HEK293 (cell line): Measurements from ENCODE around the gene WLS.
A peak's percentile ranks its signal among the peaks of the same experiment; 100 is the strongest.

Experiments used
- ATF2 ChIP-seq: fragments of 450-650 bp; formaldehyde crosslinking; IDR thresholded peaks from 2 replicates; pipeline ENCODE4 v1.5.1; 2016; ENCODE audit warnings: missing biosample characterization, missing genetic modification characterization, low read depth
- CTCF ChIP-seq: fragments of 450-650 bp; formaldehyde crosslinking; IDR thresholded peaks from 2 replicates; pipeline ENCODE4 v1.5.1; 2016; ENCODE audit warnings: missing biosample characterization, missing genetic modification characterization
- FEZF1 ChIP-seq: fragments of 450-650 bp; formaldehyde crosslinking; IDR thresholded peaks from 2 replicates; pipeline ENCODE4 v1.5.1; 2016; ENCODE audit warnings: missing biosample characterization, missing genetic modification characterization
- HOXD13 ChIP-seq: sonication (generic); formaldehyde crosslinking; IDR thresholded peaks from 2 replicates; pipeline ENCODE4 v1.8.0; 2022; ENCODE audit warnings: missing genetic modification reagents, borderline replicate concordance
- OSR2 ChIP-seq: fragments of 450-650 bp; formaldehyde crosslinking; IDR thresholded peaks from 2 replicates; pipeline ENCODE4 v1.5.1; 2016; ENCODE audit warnings: missing biosample characterization, missing genetic modification characterization
- RBAK ChIP-seq: fragments of 450-650 bp; formaldehyde crosslinking; IDR thresholded peaks from 2 replicates; pipeline ENCODE4 v1.5.1; 2016; ENCODE audit warnings: missing biosample characterization, missing genetic modification characterization
- REST ChIP-seq: fragments of 450-650 bp; formaldehyde crosslinking; IDR thresholded peaks from 2 replicates; pipeline ENCODE4 v1.5.1; 2016; ENCODE audit warnings: missing biosample characterization, missing genetic modification characterization
- SCRT2 ChIP-seq: fragments of 450-650 bp; formaldehyde crosslinking; IDR thresholded peaks from 2 replicates; pipeline ENCODE4 v1.5.1; 2016; ENCODE audit warnings: missing biosample characterization, missing genetic modification characterization
- SETDB1 ChIP-seq: IDR thresholded peaks from one replicate; pipeline ENCODE4 v1.6.1; 2017; ENCODE audit warnings: mild to moderate bottlenecking, low read length, moderate library complexity, mixed read lengths; ENCODE audit not compliant: insufficient read length
- WT1 ChIP-seq: fragments of 450-650 bp; formaldehyde crosslinking; IDR thresholded peaks from 2 replicates; pipeline ENCODE4 v1.5.1; 2016; ENCODE audit warnings: missing biosample characterization, missing genetic modification characterization
- YY1 ChIP-seq: fragments of 450-650 bp; formaldehyde crosslinking; IDR thresholded peaks from 2 replicates; pipeline ENCODE4 v1.5.1; 2018; ENCODE audit warnings: missing biosample characterization, missing genetic modification characterization
- ZBTB11 ChIP-seq: fragments of 450-650 bp; formaldehyde crosslinking; conservative IDR thresholded peaks from 2 replicates; pipeline ENCODE4 v1.5.1; 2016; ENCODE audit warnings: low read depth, missing biosample characterization, missing genetic modification characterization
- ZBTB20 ChIP-seq: fragments of 450-650 bp; formaldehyde crosslinking; IDR thresholded peaks from 2 replicates; pipeline ENCODE4 v1.5.1; 2016; ENCODE audit warnings: missing biosample characterization, missing genetic modification characterization
- ZBTB6 ChIP-seq: fragments of 450-650 bp; formaldehyde crosslinking; IDR thresholded peaks from 2 replicates; pipeline ENCODE4 v1.5.1; 2017; ENCODE audit warnings: missing biosample characterization, missing genetic modification characterization
- ZFHX2 ChIP-seq: fragments of 450-650 bp; formaldehyde crosslinking; conservative IDR thresholded peaks from 2 replicates; pipeline ENCODE4 v1.5.1; 2016; ENCODE audit warnings: missing biosample characterization, missing genetic modification characterization
- ZNF138 ChIP-seq: fragments of 450-650 bp; formaldehyde crosslinking; IDR thresholded peaks from 2 replicates; pipeline ENCODE4 v1.5.1; 2016; ENCODE audit warnings: missing biosample characterization, missing genetic modification characterization, borderline replicate concordance
- ZNF2 ChIP-seq: fragments of 450-650 bp; formaldehyde crosslinking; IDR thresholded peaks from 2 replicates; pipeline ENCODE4 v1.5.1; 2016; ENCODE audit warnings: missing biosample characterization, missing genetic modification characterization
- ZNF202 ChIP-seq: fragments of 450-650 bp; formaldehyde crosslinking; IDR thresholded peaks from 2 replicates; pipeline ENCODE4 v1.5.1; 2016; ENCODE audit warnings: missing biosample characterization, missing genetic modification characterization, borderline replicate concordance
- ZNF23 ChIP-seq: fragments of 450-650 bp; formaldehyde crosslinking; IDR thresholded peaks from 2 replicates; pipeline ENCODE4 v1.5.1; 2016; ENCODE audit warnings: missing biosample characterization, missing genetic modification characterization, borderline replicate concordance
- ZNF433 ChIP-seq: fragments of 450-650 bp; formaldehyde crosslinking; IDR thresholded peaks from 2 replicates; pipeline ENCODE4 v1.5.1; 2016; ENCODE audit warnings: missing biosample characterization, missing genetic modification characterization, low read depth
- ZNF529 ChIP-seq: fragments of 450-650 bp; formaldehyde crosslinking; IDR thresholded peaks from 2 replicates; pipeline ENCODE4 v1.5.1; 2017; ENCODE audit warnings: missing genetic modification characterization, missing biosample characterization; ENCODE audit not compliant: insufficient replicate concordance
- ZNF555 ChIP-seq: fragments of 450-650 bp; formaldehyde crosslinking; conservative IDR thresholded peaks from 2 replicates; pipeline ENCODE4 v1.5.1; 2017; ENCODE audit warnings: missing biosample characterization, mild to moderate bottlenecking, missing genetic modification characterization, inconsistent platforms
- ZNF571 ChIP-seq: fragments of 450-650 bp; formaldehyde crosslinking; IDR thresholded peaks from 2 replicates; pipeline ENCODE4 v1.5.0; 2017; ENCODE audit warnings: missing biosample characterization, missing genetic modification characterization
- ZNF654 ChIP-seq: fragments of 450-650 bp; formaldehyde crosslinking; IDR thresholded peaks from 2 replicates; pipeline ENCODE4 v1.5.1; 2016; ENCODE audit warnings: low read depth, missing biosample characterization, missing genetic modification characterization
- ZNF660 ChIP-seq: fragments of 450-650 bp; IDR thresholded peaks from 2 replicates; pipeline ENCODE4 v1.5.1; 2018; ENCODE audit warnings: missing biosample characterization, mild to moderate bottlenecking, missing genetic modification characterization
- ZNF792 ChIP-seq: fragments of 450-650 bp; formaldehyde crosslinking; IDR thresholded peaks from 2 replicates; pipeline ENCODE4 v1.5.1; 2016; ENCODE audit warnings: missing biosample characterization, missing genetic modification characterization
- ZSCAN30 ChIP-seq: fragments of 450-650 bp; IDR thresholded peaks from 2 replicates; pipeline ENCODE4 v1.5.1; 2018; ENCODE audit warnings: missing biosample characterization, mild to moderate bottlenecking, missing genetic modification characterization, moderate library complexity
- ZSCAN4 ChIP-seq: fragments of 450-650 bp; formaldehyde crosslinking; IDR thresholded peaks from 2 replicates; pipeline ENCODE4 v1.5.1; 2017; ENCODE audit warnings: missing biosample characterization, missing genetic modification characterization

WLS gene

GRCh38 chr1:68230901-68231626 is 1.3 kb downstream of the WLS start (continued):
- TF ChIP-seq CTCF = peak; percentile 41; the same call in 1 of the 2 replicates
- TF ChIP-seq OSR2 (tag by site-specific recombination) = no peak
- TF ChIP-seq ZNF555 (tag by site-specific recombination) = no peak
- TF ChIP-seq ATF2 = no peak
- TF ChIP-seq ZBTB11 (tag by site-specific recombination) = no peak
- TF ChIP-seq RBAK (tag by site-specific recombination) = no peak
- no peak for TF ChIP-seq ZNF660
- TF ChIP-seq ZBTB6 = no peak
- TF ChIP-seq YY1 (tag by site-specific recombination) = no peak
- no peak for TF ChIP-seq ZBTB20 (tag by site-specific recombination)
- TF ChIP-seq SETDB1 = no peak
- no peak for TF ChIP-seq ZNF529
- TF ChIP-seq ZNF138 (tag by site-specific recombination) = no peak
- TF ChIP-seq SCRT2 = no peak; the same call in 1 of the 2 replicates
- no peak for TF ChIP-seq ZNF433 (tag by site-specific recombination)
- TF ChIP-seq ZNF792 = no peak
- no peak for TF ChIP-seq REST (tag by site-specific recombination)
- TF ChIP-seq FEZF1 (tag by site-specific recombination) = no peak
- TF ChIP-seq HOXD13 (CRISPR knock-in tag) = 0 out of 2 replicates have a peak, but pooled peaks have one; percentile 30
- TF ChIP-seq ZSCAN30 (tag by site-specific recombination) = no peak
- no peak for TF ChIP-seq ZNF202 (tag by site-specific recombination)
- TF ChIP-seq ZFHX2 (tag by site-specific recombination) = peak; percentile 71
- no peak for TF ChIP-seq ZNF654 (tag by site-specific recombination)
- TF ChIP-seq ZSCAN4 (tag by site-specific recombination) = no peak
- no peak for TF ChIP-seq ZNF571 (tag by site-specific recombination)
- no peak for TF ChIP-seq ZNF23 (tag by site-specific recombination)
- TF ChIP-seq ZNF2 (tag by site-specific recombination) = peak; percentile 64; the same call in 1 of the 2 replicates
- TF ChIP-seq WT1 (tag by site-specific recombination) = no peak
